Measurements from ENCODE around the gene BBS9. TPM values are rescaled to one million over a fixed set of nuclear protein-coding genes. Genes with fewer than 3 reads are reported as not detected.

Gene BBS9
- total RNA-seq, 4 donors from 2014 or later: 11.2 to 34.5 (median 20.4) TPM

DNA sequence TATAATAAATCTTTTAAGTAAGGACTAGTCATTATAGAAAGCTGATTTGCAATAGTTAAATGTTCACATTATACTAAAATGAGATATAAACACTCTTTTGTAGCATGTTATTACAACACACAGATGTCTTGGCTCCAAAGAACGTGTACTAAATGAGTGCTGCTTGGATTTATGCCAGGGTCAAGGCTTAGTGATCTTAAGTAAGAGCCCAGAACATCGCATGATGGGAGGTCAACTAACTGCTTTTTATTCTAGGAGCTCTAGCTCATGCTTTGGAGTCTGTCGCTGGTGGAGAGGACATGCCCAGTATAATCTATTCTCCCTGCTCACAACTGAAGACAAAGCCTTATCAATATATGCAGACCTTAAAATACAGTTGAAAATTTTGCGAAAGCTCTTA is 315.1 kb downstream of the BBS9 start:
- Histone ChIP-seq H3K4me3 (no peak overlapping the region), H3K27ac (no peak overlapping the region), H3K27me3 (no peaks in the 10 kb centered on the region), H3K4me1 (peaks cover 0 to 13% (median 0%) of the 10 kb centered on the region in 3 donors), H3K36me3 (no peaks in the 10 kb centered on the region), H3K9me3 (no peaks in the 10 kb centered on the region)
- 28 to 35% methylated on average over 4 of the region's 4 CpGs for WGBS, 2 donors (ENCODE audit: low coverage in 1 of 2)
- peak; percentile 62 for ATAC-seq
- TF ChIP-seq POLR2AphosphoS5 (IDR thresholded peaks at IDR 0.05): peak; percentile 62
- TF ChIP-seq, protein P1, sequence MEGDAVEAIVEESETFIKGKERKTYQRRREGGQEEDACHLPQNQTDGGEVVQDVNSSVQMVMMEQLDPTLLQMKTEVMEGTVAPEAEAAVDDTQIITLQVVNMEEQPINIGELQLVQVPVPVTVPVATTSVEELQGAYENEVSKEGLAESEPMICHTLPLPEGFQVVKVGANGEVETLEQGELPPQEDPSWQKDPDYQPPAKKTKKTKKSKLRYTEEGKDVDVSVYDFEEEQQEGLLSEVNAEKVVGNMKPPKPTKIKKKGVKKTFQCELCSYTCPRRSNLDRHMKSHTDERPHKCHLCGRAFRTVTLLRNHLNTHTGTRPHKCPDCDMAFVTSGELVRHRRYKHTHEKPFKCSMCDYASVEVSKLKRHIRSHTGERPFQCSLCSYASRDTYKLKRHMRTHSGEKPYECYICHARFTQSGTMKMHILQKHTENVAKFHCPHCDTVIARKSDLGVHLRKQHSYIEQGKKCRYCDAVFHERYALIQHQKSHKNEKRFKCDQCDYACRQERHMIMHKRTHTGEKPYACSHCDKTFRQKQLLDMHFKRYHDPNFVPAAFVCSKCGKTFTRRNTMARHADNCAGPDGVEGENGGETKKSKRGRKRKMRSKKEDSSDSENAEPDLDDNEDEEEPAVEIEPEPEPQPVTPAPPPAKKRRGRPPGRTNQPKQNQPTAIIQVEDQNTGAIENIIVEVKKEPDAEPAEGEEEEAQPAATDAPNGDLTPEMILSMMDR (IDR thresholded peaks at IDR 0.05): no peak

DNA sequence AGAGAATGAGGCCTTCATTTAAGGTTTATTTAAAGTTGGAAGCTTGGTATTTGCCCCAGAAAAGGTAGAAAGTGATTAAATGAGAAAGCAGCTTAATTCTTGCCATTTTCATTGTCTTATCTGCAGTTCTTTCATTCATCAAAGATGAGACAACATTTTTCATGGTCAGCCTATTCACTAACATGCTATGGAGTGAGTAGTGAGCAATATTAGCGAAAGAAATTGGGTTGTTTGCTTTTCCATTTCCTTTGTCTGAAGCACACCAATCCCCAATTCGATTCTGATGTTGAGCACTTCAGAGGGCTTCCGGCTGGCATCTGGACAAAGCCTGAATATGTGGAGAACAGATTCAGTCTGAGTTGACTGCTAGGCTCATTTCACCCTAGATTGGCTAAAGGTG is 317.2 kb downstream of the BBS9 start:
- Histone ChIP-seq H3K9me3 (no peaks in the 10 kb centered on the region), H3K27me3 (no peaks in the 10 kb centered on the region), H3K36me3 (no peaks in the 10 kb centered on the region), H3K4me1 (peaks cover 0 to 13% (median 0%) of the 10 kb centered on the region in 3 donors), H3K4me3 (no peak overlapping the region), H3K27ac (no peak overlapping the region)
- ATAC-seq: no peak
- 83 to 89% methylated on average over 2 to 3 of the region's 3 CpGs for WGBS, 2 donors (ENCODE audit: low coverage in 1 of 2)
- TF ChIP-seq, protein P1 (IDR thresholded peaks at IDR 0.05): no peak
- TF ChIP-seq EP300 (IDR thresholded peaks at IDR 0.05): no peak
- no peak for TF ChIP-seq POLR2A (IDR thresholded peaks at IDR 0.05)
- no peak for TF ChIP-seq POLR2AphosphoS5 (IDR thresholded peaks at IDR 0.05)

DNA sequence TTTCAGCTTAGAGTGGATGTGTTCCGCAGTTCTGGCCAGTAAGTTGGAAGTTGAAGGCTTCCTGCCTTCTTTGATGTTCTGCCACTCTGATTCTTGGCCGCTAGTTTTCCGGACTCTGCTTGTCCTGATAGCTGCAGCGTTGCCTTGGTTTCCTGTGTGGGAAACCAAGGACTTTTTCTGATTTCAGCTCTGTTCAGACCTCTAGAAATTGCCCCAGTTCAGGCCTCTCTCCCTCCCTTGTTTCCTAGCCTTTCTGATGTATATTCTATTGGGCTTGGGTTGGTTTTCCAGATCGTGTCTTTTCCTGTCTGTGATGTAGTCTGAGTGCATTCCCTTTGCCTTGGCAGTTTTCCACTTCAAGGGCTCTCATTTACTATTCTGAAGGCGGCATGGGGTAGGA is 318.7 kb downstream of the BBS9 start:
- no peak overlapping the region for H3K27ac ChIP-seq
- H3K36me3 ChIP-seq: no peaks in the 10 kb centered on the region
- ATAC-seq: no peak
- H3K27me3 ChIP-seq: no peaks in the 10 kb centered on the region
- peaks cover 0 to 13% (median 0%) of the 10 kb centered on the region in 3 donors for H3K4me1 ChIP-seq
- 58 to 63% methylated on average over 4 to 6 of the region's 6 CpGs for WGBS, 2 donors (ENCODE audit: low coverage in 1 of 2)
- H3K9me3 ChIP-seq: no peaks in the 10 kb centered on the region
- H3K4me3 ChIP-seq: no peak overlapping the region
- TF ChIP-seq POLR2AphosphoS5 (IDR thresholded peaks at IDR 0.05) (no peak), EP300 (IDR thresholded peaks at IDR 0.05) (no peak), POLR2A (IDR thresholded peaks at IDR 0.05) (no peak)
- TF ChIP-seq, protein P1 (IDR thresholded peaks at IDR 0.05): no peak

DNA sequence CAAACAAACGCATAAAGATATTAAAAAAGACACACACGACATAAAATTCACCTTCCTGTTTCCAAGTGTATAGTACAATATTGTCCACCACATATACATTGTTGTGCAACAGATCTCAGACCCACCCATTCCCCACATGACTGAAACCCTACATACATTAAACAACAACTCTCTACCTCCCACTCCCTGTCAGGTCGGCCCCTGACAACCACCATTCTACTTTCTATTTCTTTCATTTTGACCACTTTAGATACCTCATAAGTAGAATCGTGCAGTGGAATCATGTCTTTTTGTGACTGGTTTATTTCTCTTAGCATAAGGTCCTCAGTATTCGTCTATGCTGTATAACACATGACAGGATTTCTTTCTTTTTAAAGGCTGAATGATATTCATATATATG is 320.5 kb downstream of the BBS9 start:
- ATAC-seq: no peak
- WGBS, 2 donors (ENCODE audit: low coverage in 1 of 2): 74 to 89% methylated on average over 4 to 5 of the region's 5 CpGs
- TF ChIP-seq POLR2AphosphoS5 (IDR thresholded peaks at IDR 0.05): no peak
- TF ChIP-seq POLR2A (IDR thresholded peaks at IDR 0.05): no peak
- no peak for TF ChIP-seq EP300 (IDR thresholded peaks at IDR 0.05)
- TF ChIP-seq, protein P1 (IDR thresholded peaks at IDR 0.05): no peak

DNA sequence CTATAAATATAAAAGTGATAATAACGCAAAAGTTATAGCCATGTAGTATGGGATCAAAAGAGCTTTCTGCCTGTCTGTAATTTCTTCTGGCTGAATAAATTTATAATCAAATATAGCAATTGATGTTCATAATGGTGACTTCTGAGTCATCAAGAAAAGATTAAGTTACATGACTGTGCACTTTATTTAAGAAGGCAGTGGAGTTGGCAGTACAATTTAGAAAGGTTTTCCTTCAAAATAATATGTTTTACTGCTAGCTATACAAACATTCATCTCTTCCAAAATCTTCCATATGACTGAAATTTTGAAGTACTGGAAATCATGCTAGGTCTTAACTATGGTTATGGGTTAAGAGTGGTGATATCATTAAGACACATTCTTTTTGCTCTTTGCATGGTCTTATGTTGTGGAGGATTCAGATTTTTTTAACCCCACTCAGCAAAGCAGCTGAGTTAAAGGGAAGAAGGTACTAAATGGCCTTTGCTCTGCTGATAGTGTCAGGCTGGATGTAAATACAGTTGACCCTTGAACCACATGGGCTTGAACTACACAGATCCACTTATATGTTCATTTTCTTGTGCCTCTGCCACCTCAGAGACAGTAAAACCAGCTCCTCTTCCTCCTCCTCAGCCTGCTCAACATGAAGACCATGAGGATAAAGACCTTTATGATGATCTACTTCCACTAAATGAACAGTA is 323.6 kb downstream of the BBS9 start:
- no peak for TF ChIP-seq POLR2A (IDR thresholded peaks at IDR 0.05)
- no peak for TF ChIP-seq EP300 (IDR thresholded peaks at IDR 0.05)
- no peak for TF ChIP-seq POLR2AphosphoS5 (IDR thresholded peaks at IDR 0.05)
- TF ChIP-seq, protein P1 (IDR thresholded peaks at IDR 0.05): no peak
- H3K4me1 ChIP-seq: no peaks in the 10 kb centered on the region
- WGBS, 2 donors (ENCODE audit: low coverage in 1 of 2): 84 to 100% methylated on average over 1 of the region's 1 CpG

More for the DNA sequence above, 320.5 kb downstream of the BBS9 start:
- Histone ChIP-seq H3K9me3 (no peaks in the 10 kb centered on the region), H3K27me3 (no peaks in the 10 kb centered on the region), H3K4me3 (no peak overlapping the region), H3K27ac (no peak overlapping the region), H3K36me3 (no peaks in the 10 kb centered on the region), H3K4me1 (peaks cover 0 to 3% (median 0%) of the 10 kb centered on the region in 3 donors)

More for the DNA sequence above, 323.6 kb downstream of the BBS9 start:
- Histone ChIP-seq H3K27ac (no peak overlapping the region), H3K9me3 (no peaks in the 10 kb centered on the region), H3K27me3 (no peaks in the 10 kb centered on the region), H3K36me3 (no peaks in the 10 kb centered on the region), H3K4me3 (no peak overlapping the region)
- ATAC-seq: no peak

Measured in gastroesophageal sphincter (tissue), 4 donors.